Left lobe of liver (tissue), 2 donors: ENCODE results near the gene CDK8. TPM values are rescaled to one million over a fixed set of nuclear protein-coding genes. Genes with fewer than 3 reads are reported as not detected.

Experiments used
- ATAC-seq: fragments of 200-7000 bp; cut with Tn5 transposase; one replicate; pipeline ENCODE4 v1.9.1; 2020; ENCODE audit warnings: mild to moderate bottlenecking, moderate library complexity
- DNase-seq: peaks from one replicate; pipeline ENCODE4 v3.0.0-alpha.2; 2020; ENCODE audit warnings: low spot score
- total RNA-seq: library from RNA; stranded (reverse); gene quantifications from one replicate; pipeline ENCODE4 v1.2.1, GENCODE V29; 2021
- donor health status: DM: no; HTN: no; CAD: no; lungs with moderate emphysema.
- donor health status: DM: no; HTN: yes; CAD: no.

The CDK8 gene
- total RNA-seq, 1 donor from 2014 or later, result 7.4 TPM

- DNase-seq (no peak), ATAC-seq (peak; percentile 81)
Measured at GRCh38 chr13:26378116-26378515, 124.2 kb downstream of the CDK8 start.

GRCh38 chr13:26379831-26380230, 125.9 kb downstream of the CDK8 start:
- no peak for DNase-seq
- ATAC-seq, result no peak

- ATAC-seq (no peak), DNase-seq (no peak)
Measured at GRCh38 chr13:26380930-26381329, 127.0 kb downstream of the CDK8 start.

- ATAC-seq (no peak), DNase-seq (no peak)
Measured at GRCh38 chr13:26382366-26382765, 128.4 kb downstream of the CDK8 start.

GRCh38 chr13:26382835-26383234, 128.9 kb downstream of the CDK8 start:
- ATAC-seq, result no peak
- no peak for DNase-seq

GRCh38 chr13:26384587-26384986, 130.7 kb downstream of the CDK8 start:
- ATAC-seq, result no peak
- DNase-seq, result no peak

GRCh38 chr13:26386026-26386425, 132.1 kb downstream of the CDK8 start:
- DNase-seq (no peak), ATAC-seq (no peak)

- ATAC-seq (no peak), DNase-seq (no peak)
Measured at GRCh38 chr13:26390203-26390602, 136.3 kb downstream of the CDK8 start.

- ATAC-seq, result no peak
- no peak for DNase-seq
Measured at GRCh38 chr13:26400545-26400944, 146.6 kb downstream of the CDK8 start.

- no peak for DNase-seq
- no peak for ATAC-seq
Measured at GRCh38 chr13:26401069-26401468, 147.1 kb downstream of the CDK8 start.

GRCh38 chr13:26401578-26402021, 147.7 kb downstream of the CDK8 start:
- ATAC-seq (no peak), DNase-seq (no peak)

GRCh38 chr13:26406791-26407190, 152.9 kb downstream of the CDK8 start:
- no peak for DNase-seq

GRCh38 chr13:26411206-26411605, 157.3 kb downstream of the CDK8 start:
- ATAC-seq (no peak), DNase-seq (no peak)

More at GRCh38 chr13:26406791-26407190, 152.9 kb downstream of the CDK8 start:
- no peak for ATAC-seq

- ATAC-seq (no peak), DNase-seq (no peak)
Measured at GRCh38 chr13:26412263-26412662, 158.3 kb downstream of the CDK8 start.

- ATAC-seq (no peak), DNase-seq (no peak)
Measured at GRCh38 chr13:26412936-26413716, 159.2 kb downstream of the CDK8 start.

- DNase-seq (no peak), ATAC-seq (no peak)
Measured at GRCh38 chr13:26420282-26420960, 166.5 kb downstream of the CDK8 start.

- ATAC-seq (no peak), DNase-seq (no peak)
Measured at GRCh38 chr13:26422036-26422435, 168.1 kb downstream of the CDK8 start.

- DNase-seq (no peak), ATAC-seq (no peak)
Measured at GRCh38 chr13:26423629-26424028, 169.7 kb downstream of the CDK8 start.

GRCh38 chr13:26424181-26424580, 170.3 kb downstream of the CDK8 start:
- no peak for ATAC-seq
- no peak for DNase-seq

- ATAC-seq (no peak), DNase-seq (no peak)
Measured at GRCh38 chr13:26425443-26426358, 171.8 kb downstream of the CDK8 start.

GRCh38 chr13:26433776-26434175, 179.8 kb downstream of the CDK8 start:
- DNase-seq (no peak), ATAC-seq (no peak)
